Keratinocyte (primary cell): ENCODE measurements around the gene GABRD. TPM values are rescaled to one million over a fixed set of nuclear protein-coding genes. Genes with fewer than 3 reads are reported as not detected.
A peak's percentile ranks its signal among the peaks of the same experiment; 100 is the strongest.

Experiments used
- DNase-seq: peaks from one replicate; pipeline ENCODE4 v3.0.0-alpha.2; 2011; ENCODE audit warnings: low read depth, missing footprints, low spot score
- FAIRE-seq: peaks from 2 replicates; lab custom pipeline; 2011; peaks lifted over from hg19 to GRCh38; lab: Jason Lieb, UNC
- H2AFZ ChIP-seq: 2 replicates; pipeline ENCODE4 v1.6.0; 2012; ENCODE audit warnings: low read length, control low read depth, inconsistent platforms; ENCODE audit not compliant: control insufficient read depth
- H3K27ac ChIP-seq: 2 replicates; pipeline ENCODE4 v1.5.1; 2011; ENCODE audit warnings: low read length; ENCODE audit not compliant: control insufficient read depth, insufficient read depth
- H3K27me3 ChIP-seq: 3 replicates; pipeline ENCODE4 v1.6.0; 2011; ENCODE audit warnings: low read length; ENCODE audit not compliant: control insufficient read depth, insufficient read depth; ENCODE audit errors: extremely low read depth
- H3K36me3 ChIP-seq, 2 experiments: 2 replicates in 1 of 2; 3 replicates in 1 of 2; pipeline ENCODE4 v1.5.1; 2011; ENCODE audit warnings: low read length in 2 of 2, mild to moderate bottlenecking in 1 of 2; ENCODE audit not compliant: control insufficient read depth in 2 of 2, insufficient read depth in 2 of 2; ENCODE audit errors: extremely low read depth in 1 of 2
- H3K4me1 ChIP-seq: 3 replicates; pipeline ENCODE4 v1.5.1; 2011; ENCODE audit warnings: low read length; ENCODE audit not compliant: control insufficient read depth, insufficient read depth; ENCODE audit errors: extremely low read depth
- H3K4me2 ChIP-seq: 3 replicates; pipeline ENCODE4 v1.6.0; 2011; ENCODE audit warnings: low read depth, low read length; ENCODE audit not compliant: control insufficient read depth, insufficient read depth; ENCODE audit errors: extremely low read depth
- H3K4me3 ChIP-seq, 3 experiments: fragments of 200-600 bp in 1 of 3; sonication (generic) in 1 of 3; 2 replicates in 2 of 3; 3 replicates in 1 of 3; pipeline ENCODE4 v1.5.1; 2011 to 2016; ENCODE audit warnings: low read length in 3 of 3, mild to moderate bottlenecking in 3 of 3, control low read depth in 2 of 3, inconsistent platforms in 1 of 3, low read depth in 1 of 3, mixed read lengths in 1 of 3, mixed run types in 1 of 3, moderate library complexity in 1 of 3; ENCODE audit not compliant: control insufficient read depth in 2 of 3, insufficient read depth in 2 of 3; ENCODE audit errors: extremely low read depth in 1 of 3
- H3K79me2 ChIP-seq: 2 replicates; pipeline ENCODE4 v1.6.0; 2012; ENCODE audit warnings: low read length; ENCODE audit not compliant: control insufficient read depth, insufficient read depth
- H3K9ac ChIP-seq: 3 replicates; pipeline ENCODE4 v1.6.0; 2011; ENCODE audit warnings: low read length; ENCODE audit not compliant: control insufficient read depth, insufficient read depth; ENCODE audit errors: extremely low read depth
- H3K9me1 ChIP-seq: 3 replicates; pipeline ENCODE4 v1.6.0; 2011; ENCODE audit warnings: low read length; ENCODE audit not compliant: control insufficient read depth, insufficient read depth; ENCODE audit errors: extremely low read depth
- H3K9me3 ChIP-seq: 2 replicates; pipeline ENCODE4 v1.5.1; 2012; ENCODE audit warnings: low read depth, low read length; ENCODE audit not compliant: control insufficient read depth
- H4K20me1 ChIP-seq: 3 replicates; pipeline ENCODE4 v1.6.0; 2011; ENCODE audit warnings: low read length; ENCODE audit not compliant: control insufficient read depth, insufficient read depth; ENCODE audit errors: extremely low read depth
- EZH2 ChIP-seq: IDR thresholded peaks from one replicate; pipeline ENCODE4 v1.6.1; 2012; ENCODE audit warnings: inconsistent platforms, mild to moderate bottlenecking, low read length, moderate library complexity
- dilution Hi-C: fragments of 300-500 bp; cut with MboI; formaldehyde crosslinking; loops from one replicate; pipeline ENCODE4 v1.7.0; 2020; ENCODE audit warnings: low sequenced_read_pairs; ENCODE audit not compliant: extremely low pct_ligation_motif_present
- polyA plus RNA-seq, 5 experiments: library from polyadenylated mRNA; depleted of rRNA in 3 of 5; stranded (reverse) in 3 of 5; stranded (forward) in 1 of 5; unstranded in 1 of 5; fragments of >200 nt; gene quantifications; 1 replicate in 1 of 5; 2 replicates in 3 of 5; 3 replicates in 1 of 5; pipeline versions ENCODE4 v1.2.1 to v1.2.3, GENCODE V29; 2011 to 2012; ENCODE audit warnings: missing spikeins in 2 of 5, low read depth in 1 of 5, low replicate concordance in 1 of 5
- TF ChIP-seq, protein P1 (sequence below), 3 experiments: IDR thresholded peaks in 1 of 3; conservative IDR thresholded peaks in 1 of 3; optimal IDR thresholded peaks in 1 of 3; 2 replicates in 2 of 3; 3 replicates in 1 of 3; pipeline versions ENCODE3 to v1.5.1; 2011; ENCODE audit warnings: low read length in 3 of 3, mild to moderate bottlenecking in 3 of 3, moderate library complexity in 2 of 3, control low read depth in 1 of 3, inconsistent platforms in 1 of 3; ENCODE audit not compliant: insufficient read depth in 2 of 3; ENCODE audit errors: extremely low read depth in 1 of 3

GABRD gene
- polyA plus RNA-seq, 1 donor (not counting 4 experiments of a cell fraction or from before 2014, with no cell fraction given): not detected

DNA sequence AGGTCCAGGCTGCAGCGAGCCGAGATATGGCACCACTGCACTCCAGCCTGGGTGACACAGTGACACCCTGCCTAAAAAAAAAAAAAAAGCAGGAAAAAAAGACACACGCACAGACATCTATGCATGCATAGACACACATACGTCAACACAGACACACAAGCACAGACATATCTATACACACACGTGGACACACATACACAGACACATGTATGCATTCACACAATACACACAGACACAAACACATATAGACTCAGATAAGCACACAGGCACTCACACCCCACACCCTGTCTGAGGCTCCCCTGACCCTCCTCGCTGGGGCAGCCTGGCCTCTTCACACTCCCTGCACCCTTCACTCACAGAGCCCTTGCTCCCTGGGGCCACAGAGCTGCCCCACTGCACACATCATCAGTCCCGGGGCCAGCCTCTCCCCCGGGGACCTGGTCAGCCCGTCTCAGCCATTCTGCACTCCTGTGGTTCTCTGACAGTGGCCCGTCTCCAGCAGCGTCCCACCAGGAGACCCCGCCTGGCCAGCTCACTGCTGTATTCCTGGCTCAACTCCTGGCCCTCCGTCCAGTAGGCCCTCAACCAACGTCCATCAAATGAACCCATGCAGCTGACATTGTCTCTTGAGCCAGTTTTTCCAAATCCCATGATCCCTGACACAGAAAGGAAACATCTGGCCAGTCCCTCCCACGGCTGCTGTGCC, 26.5 kb downstream of the GABRD start:
- no peaks in the 10 kb centered on the region for H3K9me3 ChIP-seq
- no peak for DNase-seq
- FAIRE-seq: no peak
- H3K79me2 ChIP-seq: no peaks in the 10 kb centered on the region
- H3K27me3 ChIP-seq: no peaks in the 10 kb centered on the region
- no peak overlapping the region for H2AFZ ChIP-seq
- no peaks in the 10 kb centered on the region for H4K20me1 ChIP-seq
- dilution Hi-C loops: no loop called here
- peak overlapping the region; percentile 60 for H3K9ac ChIP-seq
- peaks cover 6% of the 10 kb centered on the region for H3K4me1 ChIP-seq
- no peaks in the 10 kb centered on the region for H3K9me1 ChIP-seq
- peak overlapping the region; percentile 59 for H3K4me2 ChIP-seq
- no peaks in the 10 kb centered on the region for H3K36me3 ChIP-seq
- no peak overlapping the region for H3K27ac ChIP-seq
- no peak overlapping the region for H3K4me3 ChIP-seq
- TF ChIP-seq EZH2: no peak
- TF ChIP-seq, protein P1, sequence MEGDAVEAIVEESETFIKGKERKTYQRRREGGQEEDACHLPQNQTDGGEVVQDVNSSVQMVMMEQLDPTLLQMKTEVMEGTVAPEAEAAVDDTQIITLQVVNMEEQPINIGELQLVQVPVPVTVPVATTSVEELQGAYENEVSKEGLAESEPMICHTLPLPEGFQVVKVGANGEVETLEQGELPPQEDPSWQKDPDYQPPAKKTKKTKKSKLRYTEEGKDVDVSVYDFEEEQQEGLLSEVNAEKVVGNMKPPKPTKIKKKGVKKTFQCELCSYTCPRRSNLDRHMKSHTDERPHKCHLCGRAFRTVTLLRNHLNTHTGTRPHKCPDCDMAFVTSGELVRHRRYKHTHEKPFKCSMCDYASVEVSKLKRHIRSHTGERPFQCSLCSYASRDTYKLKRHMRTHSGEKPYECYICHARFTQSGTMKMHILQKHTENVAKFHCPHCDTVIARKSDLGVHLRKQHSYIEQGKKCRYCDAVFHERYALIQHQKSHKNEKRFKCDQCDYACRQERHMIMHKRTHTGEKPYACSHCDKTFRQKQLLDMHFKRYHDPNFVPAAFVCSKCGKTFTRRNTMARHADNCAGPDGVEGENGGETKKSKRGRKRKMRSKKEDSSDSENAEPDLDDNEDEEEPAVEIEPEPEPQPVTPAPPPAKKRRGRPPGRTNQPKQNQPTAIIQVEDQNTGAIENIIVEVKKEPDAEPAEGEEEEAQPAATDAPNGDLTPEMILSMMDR (optimal IDR thresholded peaks at IDR 0.05 in 1 of 3, IDR thresholded peaks at IDR 0.05 in 1 of 3, conservative IDR thresholded peaks at IDR 0.05 in 1 of 3; ENCODE audit: extremely low read depth in 1 of 3, insufficient read depth in 2 of 3, low read length in 3 of 3): no peak

DNA sequence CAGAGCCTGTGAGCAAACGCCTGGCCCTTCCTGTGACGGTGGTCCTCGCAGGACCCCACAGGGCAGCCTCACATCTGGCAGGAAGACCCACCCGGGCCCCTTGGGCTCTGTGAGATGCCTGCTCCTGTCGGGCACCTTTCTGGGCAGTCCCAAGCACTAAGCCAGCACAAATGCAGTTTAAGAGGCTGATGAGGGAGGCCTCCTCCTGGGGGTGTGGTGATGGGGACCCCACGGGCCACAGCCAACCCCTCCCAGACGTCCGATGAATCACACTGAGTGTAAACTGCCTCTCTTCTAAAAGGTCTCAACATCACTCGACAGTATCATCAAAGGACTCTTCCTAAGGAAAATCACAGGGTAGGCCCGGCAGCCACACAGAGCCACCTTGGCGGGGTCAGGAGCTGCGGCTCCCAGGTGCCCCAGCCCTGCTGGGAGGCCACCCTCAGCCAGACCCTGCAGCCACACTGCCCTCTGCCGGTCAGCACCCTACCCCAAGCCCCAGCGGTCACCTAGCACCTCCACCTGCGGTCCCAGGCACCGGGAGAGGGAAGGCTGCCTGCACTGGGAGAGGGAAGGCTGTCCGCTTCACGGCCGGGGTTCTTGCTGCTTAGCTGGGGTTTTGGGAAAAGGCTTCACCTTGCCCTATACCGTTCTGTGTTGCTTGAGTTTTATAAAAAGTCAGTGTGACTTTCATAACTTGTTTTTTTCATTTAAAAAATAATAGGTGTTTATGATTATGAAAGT, 27.2 kb downstream of the GABRD start:
- Histone ChIP-seq H2AFZ (no peak overlapping the region), H3K9me1 (no peaks in the 10 kb centered on the region), H3K27ac (no peak overlapping the region), H3K9ac (no peak overlapping the region), H3K4me2 (no peak overlapping the region), H3K9me3 (no peaks in the 10 kb centered on the region), H3K36me3 (no peaks in the 10 kb centered on the region), H3K4me1 (peaks cover 6% of the 10 kb centered on the region), H3K4me3 (no peak overlapping the region), H4K20me1 (no peaks in the 10 kb centered on the region), H3K27me3 (no peaks in the 10 kb centered on the region), H3K79me2 (peaks cover 1% of the 10 kb centered on the region)
- no peak for TF ChIP-seq EZH2
- TF ChIP-seq, protein P1 (optimal IDR thresholded peaks at IDR 0.05 in 1 of 3, IDR thresholded peaks at IDR 0.05 in 1 of 3, conservative IDR thresholded peaks at IDR 0.05 in 1 of 3; ENCODE audit: extremely low read depth in 1 of 3, insufficient read depth in 2 of 3, low read length in 3 of 3): peak; percentile 52 to 87 (median 73)
- FAIRE-seq (no peak), DNase-seq (no peak)
- dilution Hi-C loops: no loop called here
